Fibroblast of villous mesenchyme (primary cell): ENCODE measurements around the gene ECE1. TPM values are rescaled to one million over a fixed set of nuclear protein-coding genes. Genes with fewer than 3 reads are reported as not detected.
A peak's percentile ranks its signal among the peaks of the same experiment; 100 is the strongest.

Experiments used
- DNase-seq: peaks from one replicate; pipeline ENCODE4 v3.0.0-alpha.2; 2010; ENCODE audit warnings: low read depth
- H3K4me3 ChIP-seq: 2 replicates; pipeline ENCODE4 v1.5.1; 2011; ENCODE audit warnings: low read depth, mild to moderate bottlenecking, low read length
- CTCF ChIP-seq: IDR thresholded peaks from 2 replicates; pipeline ENCODE4 v1.5.1; 2012; ENCODE audit warnings: low read depth, mild to moderate bottlenecking, low read length; ENCODE audit not compliant: insufficient read depth
- total RNA-seq: library from RNA; depleted of rRNA; stranded (reverse); fragments of >200 nt; gene quantifications from 2 replicates; pipeline ENCODE4 v1.2.3, GENCODE V29; 2012

The ECE1 gene
- total RNA-seq, 1 donor, result 127 TPM

GRCh38 chr1:21313203-21313885, 23.1 kb upstream of the ECE1 start:
- DNase-seq, result peak; percentile 72
- H3K4me3 ChIP-seq, result no peak overlapping the region
- no peak for TF ChIP-seq CTCF

GRCh38 chr1:21312407-21312992, 22.2 kb upstream of the ECE1 start:
- DNase-seq, result no peak
- no peak overlapping the region for H3K4me3 ChIP-seq
- no peak for TF ChIP-seq CTCF

- TF ChIP-seq CTCF, result no peak
- DNase-seq, result no peak
- no peak overlapping the region for H3K4me3 ChIP-seq
Observed at GRCh38 chr1:21311016-21311415, 20.8 kb upstream of the ECE1 start.

GRCh38 chr1:21308847-21309652, 18.8 kb upstream of the ECE1 start:
- DNase-seq, result peak; percentile 61
- TF ChIP-seq CTCF, result no peak
- H3K4me3 ChIP-seq, result no peak overlapping the region

GRCh38 chr1:21308330-21308729, 18.1 kb upstream of the ECE1 start:
- no peak for TF ChIP-seq CTCF
- peak; percentile 67 for DNase-seq
- no peak overlapping the region for H3K4me3 ChIP-seq

GRCh38 chr1:21307663-21308305, 17.5 kb upstream of the ECE1 start:
- no peak for TF ChIP-seq CTCF
- H3K4me3 ChIP-seq, result no peak overlapping the region
- no peak for DNase-seq
